A549 (cell line): ENCODE measurements around the gene PLEKHA4. TPM values are rescaled to one million over a fixed set of nuclear protein-coding genes. Genes with fewer than 3 reads are reported as not detected.

Experiments
- ATAC-seq, 2 experiments: fragments of 200-7000 bp in 1 of 2; fragments of >200 bp in 1 of 2; cut with Nextera tagmentation in 1 of 2; cut with Tn5 transposase in 1 of 2; 3 replicates each; pipeline versions ENCODE4 v1.8.0 to v1.9.1; 2018 to 2020; ENCODE audit warnings: mild to moderate bottlenecking in 1 of 2, moderate library complexity in 1 of 2
- CTCF ChIA-PET: fragments of 300-600 bp; sonication (Branson Sonifier 250); formaldehyde crosslinking; extraction: SDS; loops from one replicate; lab custom pipeline; 2021; ENCODE audit warnings: antibody characterized with exemption, inconsistent platforms; lab: Yijun Ruan, JAX
- POLR2A ChIA-PET: fragments of 350-600 bp; formaldehyde crosslinking; extraction: SDS; loops from one replicate; lab custom pipeline; 2021; ENCODE audit warnings: antibody characterized with exemption, inconsistent platforms; lab: Yijun Ruan, JAX
- DNase-seq, 2 experiments: peaks; one replicate each; pipeline versions ENCODE4 v3.0.0 to v3.0.0-alpha.2; 2011 to 2016; ENCODE audit warnings: low read depth in 1 of 2, low spot score in 1 of 2
- FAIRE-seq: peaks from 2 replicates; lab custom pipeline; 2011; peaks lifted over from hg19 to GRCh38; lab: Jason Lieb, UNC
- H3K27ac ChIP-seq, 2 experiments: fragments of >200 bp; sonication (Bioruptor Twin); formaldehyde crosslinking; 3 replicates each; pipeline ENCODE4 v1.5.1; 2016 to 2017
- H3K4me1 ChIP-seq: fragments of >200 bp; sonication (Bioruptor Twin); formaldehyde crosslinking; 3 replicates; pipeline ENCODE4 v1.6.1; 2016
- H3K4me2 ChIP-seq: fragments of >200 bp; sonication (Bioruptor Twin); formaldehyde crosslinking; 3 replicates; pipeline ENCODE4 v1.6.1; 2016
- H3K4me3 ChIP-seq: fragments of >200 bp; sonication (Bioruptor Twin); formaldehyde crosslinking; 3 replicates; pipeline ENCODE4 v1.5.1; 2016
- H3K9me3 ChIP-seq: fragments of >200 bp; sonication (Bioruptor Twin); formaldehyde crosslinking; 3 replicates; pipeline ENCODE4 v1.6.1; 2016
- CBX8 ChIP-seq: fragments of 200-600 bp; sonication (generic); IDR thresholded peaks from 2 replicates; pipeline ENCODE4 v1.6.1; 2016
- CEBPB ChIP-seq, 2 experiments: fragments of >200 bp in 1 of 2; sonication (Bioruptor Twin) in 1 of 2; formaldehyde crosslinking in 1 of 2; IDR thresholded peaks; 2 replicates each; pipeline ENCODE4 v1.6.1; 2012 to 2016
- CHD2 ChIP-seq: fragments of 150-350 bp; IDR thresholded peaks from 2 replicates; pipeline ENCODE4 v1.6.1; 2014; ENCODE audit warnings: low read length; ENCODE audit not compliant: partially characterized antibody
- ELK1 ChIP-seq: fragments of 150-350 bp; IDR thresholded peaks from 2 replicates; pipeline ENCODE4 v1.6.1; 2014; ENCODE audit warnings: low read depth, mild to moderate bottlenecking, low read length
- ESRRA ChIP-seq: fragments of 150-350 bp; IDR thresholded peaks from 2 replicates; pipeline ENCODE4 v1.6.1; 2014; ENCODE audit warnings: mild to moderate bottlenecking, low read length, borderline replicate concordance
- FOSB ChIP-seq: fragments of 250-450 bp; sonication (Bioruptor Pico); IDR thresholded peaks from 2 replicates; pipeline ENCODE4 v1.5.0; 2020; ENCODE audit warnings: mild to moderate bottlenecking, moderate library complexity
- FOSL2 ChIP-seq, 2 experiments: fragments of 450-650 bp in 1 of 2; fragments of >200 bp in 1 of 2; sonication (Bioruptor Twin) in 1 of 2; formaldehyde crosslinking; IDR thresholded peaks; 2 replicates each; pipeline versions ENCODE4 v1.5.0 to v1.6.1; 2016 to 2020; ENCODE audit warnings: mild to moderate bottlenecking in 1 of 2, moderate library complexity in 1 of 2
- HEYL ChIP-seq: fragments of 250-450 bp; sonication (Bioruptor Pico); IDR thresholded peaks from 2 replicates; pipeline ENCODE4 v1.8.0; 2021; ENCODE audit warnings: mild to moderate bottlenecking, moderate library complexity
- JUNB ChIP-seq: fragments of >200 bp; sonication (Bioruptor Twin); formaldehyde crosslinking; IDR thresholded peaks from 2 replicates; pipeline ENCODE4 v1.6.1; 2016
- MAFK ChIP-seq: fragments of 450-650 bp; IDR thresholded peaks from 2 replicates; pipeline ENCODE4 v1.6.1; 2014; ENCODE audit not compliant: partially characterized antibody
- MAZ ChIP-seq: fragments of 150-350 bp; IDR thresholded peaks from 2 replicates; pipeline ENCODE4 v1.6.1; 2014; ENCODE audit warnings: antibody characterized with exemption, low read depth, low read length, borderline replicate concordance
- NR3C1 ChIP-seq: fragments of >200 bp; sonication (Bioruptor Twin); formaldehyde crosslinking; IDR thresholded peaks from 3 replicates; pipeline ENCODE4 v1.6.1; 2017
- PHF8 ChIP-seq: fragments of 200-600 bp; sonication (generic); IDR thresholded peaks from 2 replicates; pipeline ENCODE4 v1.6.1; 2016; ENCODE audit warnings: low read depth, mild to moderate bottlenecking, antibody characterized with exemption, moderate library complexity, borderline replicate concordance
- POLR2AphosphoS2 ChIP-seq: conservative IDR thresholded peaks from 2 replicates; pipeline ENCODE4 v1.6.1; 2012; ENCODE audit warnings: low read length, improper control_type of control experiment, inconsistent platforms
- RCOR1 ChIP-seq: fragments of 150-350 bp; IDR thresholded peaks from 2 replicates; pipeline ENCODE4 v1.6.1; 2014; ENCODE audit warnings: antibody characterized with exemption, low read length, low read depth
- TFCP2L1 ChIP-seq: fragments of 250-450 bp; sonication (Bioruptor Pico); IDR thresholded peaks from 2 replicates; pipeline ENCODE4 v1.5.0; 2021; ENCODE audit warnings: mild to moderate bottlenecking
- ZC3H11A ChIP-seq: fragments of 450-650 bp; IDR thresholded peaks from 2 replicates; pipeline ENCODE4 v1.6.1; 2014; ENCODE audit warnings: antibody characterized with exemption, mild to moderate bottlenecking
- WGBS: methylation state at CpG from one replicate; pipeline ENCODE4 v1.1.6; 2017; ENCODE audit errors: missing lambda C conversion rate; 5-methylcytosine and 5-hydroxymethylcytosine counted together
- polyA plus RNA-seq, 4 experiments: library from polyadenylated mRNA; depleted of rRNA in 3 of 4; stranded (reverse); fragments of >200 nt; fragmentation: RNase III in 1 of 4; extraction: RNeasy Plus Mini Kit Qiagen cat#74134 plus additional on column Dnase treatment in 1 of 4; gene quantifications; 2 replicates in 3 of 4; 3 replicates in 1 of 4; pipeline ENCODE4 v1.2.3, GENCODE V29; 2011 to 2017
- TF ChIP-seq, protein P1 (sequence below): fragments of 200-600 bp; sonication (generic); IDR thresholded peaks from 2 replicates; pipeline ENCODE4 v1.6.1; 2016; ENCODE audit warnings: antibody characterized with exemption, mild to moderate bottlenecking, moderate library complexity
- TF ChIP-seq, protein P2 (sequence below): IDR thresholded peaks from 2 replicates; pipeline ENCODE4 v1.6.1; 2012
- TF ChIP-seq, protein P3 (sequence below): IDR thresholded peaks from 2 replicates; pipeline ENCODE4 v1.6.1; 2012

Gene PLEKHA4
- polyA plus RNA-seq, 2 of the 4 experiments (the other 2 are of a cell fraction): 0.34 to 0.46 TPM

GRCh38 chr19:48915757-48916156 lies 47.3 kb upstream of the PLEKHA4 start (continued):
- TF ChIP-seq, protein P1, sequence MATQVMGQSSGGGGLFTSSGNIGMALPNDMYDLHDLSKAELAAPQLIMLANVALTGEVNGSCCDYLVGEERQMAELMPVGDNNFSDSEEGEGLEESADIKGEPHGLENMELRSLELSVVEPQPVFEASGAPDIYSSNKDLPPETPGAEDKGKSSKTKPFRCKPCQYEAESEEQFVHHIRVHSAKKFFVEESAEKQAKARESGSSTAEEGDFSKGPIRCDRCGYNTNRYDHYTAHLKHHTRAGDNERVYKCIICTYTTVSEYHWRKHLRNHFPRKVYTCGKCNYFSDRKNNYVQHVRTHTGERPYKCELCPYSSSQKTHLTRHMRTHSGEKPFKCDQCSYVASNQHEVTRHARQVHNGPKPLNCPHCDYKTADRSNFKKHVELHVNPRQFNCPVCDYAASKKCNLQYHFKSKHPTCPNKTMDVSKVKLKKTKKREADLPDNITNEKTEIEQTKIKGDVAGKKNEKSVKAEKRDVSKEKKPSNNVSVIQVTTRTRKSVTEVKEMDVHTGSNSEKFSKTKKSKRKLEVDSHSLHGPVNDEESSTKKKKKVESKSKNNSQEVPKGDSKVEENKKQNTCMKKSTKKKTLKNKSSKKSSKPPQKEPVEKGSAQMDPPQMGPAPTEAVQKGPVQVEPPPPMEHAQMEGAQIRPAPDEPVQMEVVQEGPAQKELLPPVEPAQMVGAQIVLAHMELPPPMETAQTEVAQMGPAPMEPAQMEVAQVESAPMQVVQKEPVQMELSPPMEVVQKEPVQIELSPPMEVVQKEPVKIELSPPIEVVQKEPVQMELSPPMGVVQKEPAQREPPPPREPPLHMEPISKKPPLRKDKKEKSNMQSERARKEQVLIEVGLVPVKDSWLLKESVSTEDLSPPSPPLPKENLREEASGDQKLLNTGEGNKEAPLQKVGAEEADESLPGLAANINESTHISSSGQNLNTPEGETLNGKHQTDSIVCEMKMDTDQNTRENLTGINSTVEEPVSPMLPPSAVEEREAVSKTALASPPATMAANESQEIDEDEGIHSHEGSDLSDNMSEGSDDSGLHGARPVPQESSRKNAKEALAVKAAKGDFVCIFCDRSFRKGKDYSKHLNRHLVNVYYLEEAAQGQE: no peak
- TF ChIP-seq, all 56 proteins: peak for 0

- no peak for FAIRE-seq
- no peak for DNase-seq
- ATAC-seq: no peak
- CTCF ChIA-PET: interaction anchor here (1.0 to 8.3 kb wide), 4 partner anchors 12 to 232 kb away, joined by 3 to 48 read pairs (median 6); partner anchors contain the start of gene NUCB1
- Histone ChIP-seq H3K4me1 (no peaks in the 10 kb centered on the region), H3K27ac (no peak overlapping the region)
- POLR2A ChIA-PET: no interaction called here
- no peak for TF ChIP-seq POLR2AphosphoS2
- no peak for TF ChIP-seq RCOR1
- no peak for TF ChIP-seq TFCP2L1 (CRISPR knock-in tag)
- no peak for TF ChIP-seq ZC3H11A
- no peak for TF ChIP-seq NR3C1
- TF ChIP-seq, protein P2, sequence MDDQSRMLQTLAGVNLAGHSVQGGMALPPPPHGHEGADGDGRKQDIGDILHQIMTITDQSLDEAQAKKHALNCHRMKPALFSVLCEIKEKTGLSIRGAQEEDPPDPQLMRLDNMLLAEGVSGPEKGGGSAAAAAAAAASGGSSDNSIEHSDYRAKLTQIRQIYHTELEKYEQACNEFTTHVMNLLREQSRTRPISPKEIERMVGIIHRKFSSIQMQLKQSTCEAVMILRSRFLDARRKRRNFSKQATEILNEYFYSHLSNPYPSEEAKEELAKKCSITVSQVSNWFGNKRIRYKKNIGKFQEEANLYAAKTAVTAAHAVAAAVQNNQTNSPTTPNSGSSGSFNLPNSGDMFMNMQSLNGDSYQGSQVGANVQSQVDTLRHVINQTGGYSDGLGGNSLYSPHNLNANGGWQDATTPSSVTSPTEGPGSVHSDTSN: no peak
- no peak for TF ChIP-seq MAFK
- TF ChIP-seq MAZ: no peak
- TF ChIP-seq PHF8: no peak
- TF ChIP-seq CEBPB (IDR thresholded peaks at IDR 0.05): no peak
- no peak for TF ChIP-seq FOSL2 (IDR thresholded peaks at IDR 0.05)
- no peak for TF ChIP-seq FOSL2 (CRISPR knock-in tag; IDR thresholded peaks at IDR 0.05)
- TF ChIP-seq FOSB: no peak
- no peak for TF ChIP-seq CHD2
- TF ChIP-seq, all 56 proteins: peak for 0
- Histone ChIP-seq H3K9me3 (no peaks in the 10 kb centered on the region), H3K4me3 (no peak overlapping the region), H3K4me2 (no peak overlapping the region)
- 83% methylated on average over 8 of the region's 8 CpGs for WGBS
These were observed 45.8 kb upstream of the PLEKHA4 start for GRCh38 chr19:48914181-48914580.

DNA sequence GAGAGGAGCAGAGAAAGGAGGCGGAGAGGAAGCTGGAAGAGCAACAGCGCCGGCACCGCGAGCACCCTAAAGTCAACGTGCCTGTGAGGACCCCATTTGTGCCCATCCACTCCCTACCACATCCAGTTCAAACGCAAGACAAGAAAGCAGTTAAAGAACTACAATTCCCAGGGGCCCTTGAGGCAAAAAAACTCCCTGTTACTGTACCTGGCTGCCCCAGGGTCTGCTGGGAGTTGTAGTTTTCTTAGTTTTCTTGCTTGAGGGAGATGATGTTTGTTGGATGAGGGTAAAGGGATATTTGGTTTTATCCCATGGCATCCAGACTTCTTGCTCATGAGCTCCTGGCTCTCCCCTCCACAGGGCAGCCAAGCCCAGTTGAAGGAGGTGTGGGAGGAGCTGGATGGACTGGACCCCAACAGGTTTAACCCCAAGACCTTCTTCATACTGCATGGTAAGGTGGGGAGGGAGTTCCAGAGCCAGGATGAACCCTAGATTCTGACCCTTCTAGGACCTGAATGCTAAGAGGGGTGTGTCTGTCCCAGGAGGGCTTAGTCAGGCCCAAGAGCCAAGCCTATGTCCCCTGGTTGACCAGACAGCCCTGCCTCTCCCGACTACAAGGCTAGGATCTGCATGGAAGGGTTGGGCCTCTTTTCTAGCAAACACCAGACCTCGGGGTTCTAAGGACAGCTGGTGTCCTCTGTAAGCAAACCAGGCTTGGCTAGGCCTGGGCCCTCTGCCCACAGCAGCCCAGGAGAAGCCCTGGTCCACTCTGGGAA lies 44.9 kb upstream of the PLEKHA4 start:
- ATAC-seq (peak; percentile 77 to 82), DNase-seq (no peak), FAIRE-seq (no peak)
- Histone ChIP-seq H3K9me3 (no peaks in the 10 kb centered on the region), H3K4me1 (no peaks in the 10 kb centered on the region), H3K4me2 (no peak overlapping the region), H3K27ac (no peak overlapping the region), H3K4me3 (no peak overlapping the region)
- CTCF ChIA-PET: interaction anchor here (1.0 to 8.3 kb wide), 6 partner anchors 8 to 233 kb away, joined by 3 to 48 read pairs (median 3); partner anchors contain the start of gene NUCB1
- 85% methylated on average over 9 of the region's 9 CpGs for WGBS
- TF ChIP-seq CBX8 (no peak), ESRRA (no peak), JUNB (no peak), ELK1 (no peak), TFCP2L1 (CRISPR knock-in tag) (no peak), HEYL (CRISPR knock-in tag) (no peak)
- TF ChIP-seq, protein P3, sequence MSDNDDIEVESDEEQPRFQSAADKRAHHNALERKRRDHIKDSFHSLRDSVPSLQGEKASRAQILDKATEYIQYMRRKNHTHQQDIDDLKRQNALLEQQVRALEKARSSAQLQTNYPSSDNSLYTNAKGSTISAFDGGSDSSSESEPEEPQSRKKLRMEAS: no peak
- POLR2A ChIA-PET: no interaction called here
